HUES6 (cell line): Measurements from ENCODE around the gene NHERF2.

ENCODE experiments used
- H3K27ac ChIP-seq: 2 replicates; pipeline ENCODE4 v1.7.0; 2013; ENCODE audit warnings: low read depth, mild to moderate bottlenecking, low read length, inconsistent platforms
- H3K27me3 ChIP-seq: 2 replicates; pipeline ENCODE4 v1.6.1; 2013; ENCODE audit warnings: low read length; ENCODE audit not compliant: control insufficient read depth, insufficient read depth
- H3K36me3 ChIP-seq: 2 replicates; pipeline ENCODE4 v1.6.1; 2013; ENCODE audit warnings: low read length; ENCODE audit not compliant: control insufficient read depth, insufficient read depth
- H3K4me1 ChIP-seq: 2 replicates; pipeline ENCODE4 v1.6.1; 2013; ENCODE audit warnings: low read length; ENCODE audit not compliant: control insufficient read depth, insufficient read depth
- H3K4me3 ChIP-seq: 2 replicates; pipeline ENCODE4 v1.5.1; 2013; ENCODE audit warnings: low read depth, low read length
- H3K9ac ChIP-seq: one replicate; pipeline ENCODE4 v1.6.1; 2013; ENCODE audit warnings: mild to moderate bottlenecking, low read length
- H3K9me3 ChIP-seq: 2 replicates; pipeline ENCODE4 v1.6.1; 2013; ENCODE audit warnings: low read depth, low read length; ENCODE audit not compliant: control insufficient read depth, insufficient read depth

NHERF2 gene

DNA sequence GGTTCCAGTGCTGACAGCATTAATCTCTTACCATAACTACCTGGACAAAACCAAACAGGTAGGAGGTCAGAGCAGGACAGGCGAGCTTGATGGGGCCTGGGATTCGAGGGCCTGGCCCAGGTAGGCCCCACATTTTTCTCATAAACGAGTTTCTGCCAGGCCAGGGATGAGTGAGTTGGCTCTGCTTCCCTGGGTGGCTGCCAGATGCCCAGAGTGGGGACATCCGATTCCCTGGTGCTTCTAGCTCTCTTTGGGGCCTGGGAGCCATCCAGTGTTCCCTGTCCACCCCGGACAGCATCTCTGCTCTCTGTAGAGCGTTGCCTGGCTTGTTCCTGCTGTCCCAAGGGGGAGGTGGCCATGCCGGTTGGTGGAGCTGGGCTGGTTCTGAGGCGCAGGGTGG is 46.2 kb downstream of the NHERF2 start:
- H3K4me1 ChIP-seq = no peaks in the 10 kb centered on the region
- H3K27me3 ChIP-seq = no peaks in the 10 kb centered on the region
- H3K9ac ChIP-seq = no peak overlapping the region
- H3K9me3 ChIP-seq = no peaks in the 10 kb centered on the region
- H3K4me3 ChIP-seq = no peak overlapping the region
- no peak overlapping the region for H3K27ac ChIP-seq
- peaks cover 66% of the 10 kb centered on the region for H3K36me3 ChIP-seq

DNA sequence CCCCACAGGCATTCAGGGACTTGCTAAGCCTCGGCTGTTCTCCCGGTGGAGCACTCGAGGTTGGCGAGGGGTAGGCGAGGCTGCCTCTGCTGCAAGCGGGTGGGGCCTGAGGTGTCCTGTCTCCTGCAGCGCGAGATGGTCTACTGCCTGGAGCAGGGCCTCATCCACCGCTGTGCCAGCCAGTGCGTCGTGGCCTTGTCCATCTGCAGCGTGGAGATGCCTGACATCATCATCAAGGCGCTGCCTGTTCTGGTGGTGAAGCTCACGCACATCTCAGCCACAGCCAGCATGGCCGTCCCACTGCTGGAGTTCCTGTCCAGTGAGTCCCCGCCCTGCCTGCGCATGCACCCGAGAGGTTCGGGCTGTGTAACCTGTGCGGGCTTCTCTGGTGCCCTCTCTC is 47.4 kb downstream of the NHERF2 start:
- Histone ChIP-seq H3K27ac (no peak overlapping the region), H3K27me3 (no peaks in the 10 kb centered on the region), H3K4me1 (no peaks in the 10 kb centered on the region), H3K4me3 (no peak overlapping the region), H3K9me3 (no peaks in the 10 kb centered on the region), H3K9ac (no peak overlapping the region), H3K36me3 (peaks cover 68% of the 10 kb centered on the region)

DNA sequence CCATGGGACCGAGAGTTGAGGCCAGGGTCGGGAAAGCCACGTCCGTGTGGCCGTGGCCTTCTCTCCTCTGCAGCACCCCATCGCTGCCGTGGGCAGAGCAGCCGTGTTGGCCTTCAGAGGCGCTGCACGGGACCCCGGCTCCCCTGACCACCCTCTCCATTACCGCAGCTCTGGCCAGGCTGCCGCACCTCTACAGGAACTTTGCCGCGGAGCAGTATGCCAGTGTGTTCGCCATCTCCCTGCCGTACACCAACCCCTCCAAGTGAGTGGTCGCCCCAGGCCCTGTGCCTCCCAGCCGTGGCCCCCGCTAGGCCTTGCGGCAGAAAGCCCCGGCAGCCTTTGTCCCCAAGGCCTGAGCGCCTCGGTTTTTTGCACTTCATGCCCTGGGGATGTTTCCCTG is 48.9 kb downstream of the NHERF2 start:
- H3K36me3 ChIP-seq = peaks cover 73% of the 10 kb centered on the region

DNA sequence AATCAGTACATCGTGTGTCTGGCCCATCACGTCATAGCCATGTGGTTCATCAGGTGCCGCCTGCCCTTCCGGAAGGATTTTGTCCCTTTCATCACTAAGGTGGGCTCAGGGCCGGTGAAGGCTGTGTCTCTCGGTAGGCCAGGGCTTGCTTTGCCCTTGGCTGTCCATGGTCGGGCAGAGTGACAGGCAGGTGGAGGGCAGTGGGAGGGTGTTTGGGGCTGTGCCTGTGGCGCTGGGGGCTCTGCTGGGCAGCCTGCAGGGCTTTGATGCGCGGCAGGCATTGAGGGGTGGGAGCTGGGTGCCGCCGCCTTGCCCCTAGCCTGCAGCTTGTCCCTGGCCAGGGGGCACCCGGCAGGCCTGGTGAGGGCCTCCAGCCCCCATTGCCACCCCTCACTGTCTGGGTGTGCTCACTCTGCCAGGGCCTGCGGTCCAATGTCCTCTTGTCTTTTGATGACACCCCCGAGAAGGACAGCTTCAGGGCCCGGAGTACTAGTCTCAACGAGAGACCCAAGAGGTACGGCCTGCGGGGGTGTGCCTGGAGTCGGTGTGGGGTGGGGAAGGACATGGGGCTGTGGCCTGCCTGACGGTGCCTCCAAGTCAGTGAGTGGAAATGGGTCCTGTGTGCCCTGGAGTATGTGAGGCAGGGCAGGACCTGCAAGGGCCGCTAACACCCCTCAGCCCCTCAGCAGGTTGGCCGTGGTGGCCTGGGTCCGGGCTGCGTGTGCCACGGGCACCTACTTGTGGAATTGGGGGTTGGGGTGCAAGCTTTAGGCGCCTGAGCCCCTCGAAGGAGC is 49.6 kb downstream of the NHERF2 start:
- H3K4me3 ChIP-seq = no peak overlapping the region
- H3K9ac ChIP-seq = no peak overlapping the region
- no peak overlapping the region for H3K27ac ChIP-seq
- no peaks in the 10 kb centered on the region for H3K4me1 ChIP-seq
- peaks cover 77% of the 10 kb centered on the region for H3K36me3 ChIP-seq
- H3K9me3 ChIP-seq = no peaks in the 10 kb centered on the region
- no peaks in the 10 kb centered on the region for H3K27me3 ChIP-seq

More for the DNA sequence above, 48.9 kb downstream of the NHERF2 start:
- Histone ChIP-seq H3K9me3 (no peaks in the 10 kb centered on the region), H3K4me1 (no peaks in the 10 kb centered on the region), H3K4me3 (no peak overlapping the region), H3K27ac (no peak overlapping the region), H3K27me3 (no peaks in the 10 kb centered on the region), H3K9ac (no peak overlapping the region)

DNA sequence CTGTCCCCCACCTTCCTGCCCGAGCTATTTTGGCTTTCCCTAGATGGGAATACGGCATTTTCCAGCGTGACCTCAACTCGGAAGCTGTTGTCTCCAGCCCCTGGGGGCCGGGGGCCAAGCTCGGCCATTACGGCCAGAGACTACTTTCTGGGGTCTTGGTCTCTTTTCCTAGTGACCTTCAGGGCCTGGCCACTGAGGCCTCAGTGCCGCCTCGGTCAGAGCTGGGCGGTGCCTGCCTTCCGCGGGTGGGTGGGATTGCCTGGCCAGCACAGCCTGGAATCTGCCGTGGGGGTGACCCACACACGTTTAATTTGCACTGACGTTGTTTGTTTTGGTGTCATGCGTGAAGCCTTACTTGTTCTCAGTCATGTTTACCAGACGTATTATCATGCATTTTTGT is 50.3 kb downstream of the NHERF2 start:
- H3K27me3 ChIP-seq = no peaks in the 10 kb centered on the region
- no peak overlapping the region for H3K27ac ChIP-seq
- no peak overlapping the region for H3K9ac ChIP-seq
- H3K4me3 ChIP-seq = no peak overlapping the region
- H3K4me1 ChIP-seq = no peaks in the 10 kb centered on the region
- H3K9me3 ChIP-seq = no peaks in the 10 kb centered on the region
- peaks cover 76% of the 10 kb centered on the region for H3K36me3 ChIP-seq

DNA sequence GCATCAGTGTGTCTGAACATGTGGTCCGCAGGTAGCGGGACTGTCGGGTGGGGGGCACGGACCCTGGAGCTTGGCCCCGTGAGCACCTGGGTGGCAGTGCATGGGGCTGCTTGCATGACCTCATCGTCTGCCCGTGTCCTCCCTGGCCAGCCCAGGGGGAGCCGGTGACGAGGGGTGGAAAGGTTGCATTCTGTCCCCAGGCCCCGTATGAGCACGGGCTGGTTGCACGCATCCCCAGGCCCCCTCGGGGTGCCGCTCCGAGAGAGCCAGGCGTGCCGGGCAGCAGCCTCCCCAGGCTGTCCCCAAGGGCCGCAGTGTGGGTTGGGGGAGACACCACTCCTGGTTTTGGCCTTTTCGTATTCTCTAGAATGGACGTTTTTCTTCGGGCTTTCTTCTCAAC is 51.0 kb downstream of the NHERF2 start:
- H3K4me1 ChIP-seq = no peaks in the 10 kb centered on the region
- H3K36me3 ChIP-seq = peaks cover 76% of the 10 kb centered on the region
- H3K9me3 ChIP-seq = no peaks in the 10 kb centered on the region
- no peak overlapping the region for H3K4me3 ChIP-seq
- H3K9ac ChIP-seq = no peak overlapping the region
- H3K27me3 ChIP-seq = no peaks in the 10 kb centered on the region
- H3K27ac ChIP-seq = no peak overlapping the region

DNA sequence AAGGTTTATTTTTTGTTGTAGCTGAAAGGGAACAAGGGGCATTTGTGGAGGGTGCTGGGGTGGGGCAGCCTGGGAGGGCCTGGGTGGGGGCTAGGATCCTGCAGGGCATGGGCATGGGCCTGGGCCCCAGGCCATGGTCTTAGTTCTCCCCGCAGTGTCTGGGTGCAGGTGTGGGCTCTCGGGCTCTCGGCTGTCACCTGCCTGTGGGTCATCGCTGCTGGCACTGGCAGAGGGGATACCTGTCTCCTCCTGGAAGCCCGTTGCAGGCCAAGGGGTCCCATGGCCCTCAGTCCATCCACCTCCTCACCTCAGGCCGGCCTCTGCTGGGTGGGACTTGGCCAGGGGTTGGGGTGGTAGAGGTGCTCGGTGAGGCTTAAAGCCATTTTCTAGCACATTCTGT is 51.4 kb downstream of the NHERF2 start:
- H3K36me3 ChIP-seq = peaks cover 76% of the 10 kb centered on the region
- H3K27ac ChIP-seq = no peak overlapping the region
- no peaks in the 10 kb centered on the region for H3K9me3 ChIP-seq
- H3K27me3 ChIP-seq = no peaks in the 10 kb centered on the region
- H3K9ac ChIP-seq = no peak overlapping the region
- no peaks in the 10 kb centered on the region for H3K4me1 ChIP-seq
- H3K4me3 ChIP-seq = no peak overlapping the region

DNA sequence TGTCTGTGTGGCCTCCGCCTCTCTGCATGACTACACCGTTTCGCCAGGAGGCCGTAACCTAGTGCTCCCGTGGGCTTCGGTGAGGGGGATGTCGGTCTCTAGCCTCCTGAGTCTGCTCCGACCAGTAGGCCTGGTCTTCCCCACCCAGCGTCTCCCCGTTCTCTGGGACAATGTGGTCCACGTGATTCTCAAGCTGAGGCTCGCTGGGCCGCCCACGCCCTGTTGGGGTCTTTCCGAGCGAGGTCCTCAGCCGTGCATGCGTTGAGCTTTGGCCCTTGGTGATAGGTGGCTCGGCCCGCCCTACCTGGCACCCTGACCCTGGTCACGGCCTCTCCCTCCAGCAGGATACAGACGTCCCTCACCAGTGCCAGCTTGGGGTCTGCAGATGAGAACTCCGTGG is 52.0 kb downstream of the NHERF2 start:
- H3K36me3 ChIP-seq = peaks cover 76% of the 10 kb centered on the region
- no peaks in the 10 kb centered on the region for H3K4me1 ChIP-seq
- no peak overlapping the region for H3K4me3 ChIP-seq
- H3K9ac ChIP-seq = no peak overlapping the region
- H3K27ac ChIP-seq = peak overlapping the region; percentile 53; the same call in 1 of the 2 replicates
- no peaks in the 10 kb centered on the region for H3K9me3 ChIP-seq
- no peaks in the 10 kb centered on the region for H3K27me3 ChIP-seq

DNA sequence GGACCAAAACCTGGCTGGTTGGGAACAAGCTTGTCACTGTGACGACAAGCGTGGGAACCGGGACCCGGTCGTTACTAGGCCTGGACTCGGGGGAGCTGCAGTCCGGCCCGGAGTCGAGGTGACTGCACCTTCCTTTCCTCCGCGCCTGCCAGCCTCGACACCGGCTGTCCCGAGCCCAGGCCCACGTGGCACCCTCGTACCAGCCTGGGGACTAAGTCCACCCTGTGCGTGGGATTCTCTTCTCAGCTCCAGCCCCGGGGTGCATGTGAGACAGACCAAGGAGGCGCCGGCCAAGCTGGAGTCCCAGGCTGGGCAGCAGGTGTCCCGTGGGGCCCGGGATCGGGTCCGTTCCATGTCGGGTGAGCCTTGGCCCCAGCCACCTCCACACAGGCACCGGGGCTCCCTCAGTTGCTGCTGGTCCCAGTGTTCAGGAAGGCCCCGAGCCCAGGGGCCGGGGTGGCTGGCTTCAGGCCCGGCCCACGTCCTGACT is 52.7 kb downstream of the NHERF2 start:
- peaks cover 76% of the 10 kb centered on the region for H3K36me3 ChIP-seq
- H3K9ac ChIP-seq = no peak overlapping the region

DNA sequence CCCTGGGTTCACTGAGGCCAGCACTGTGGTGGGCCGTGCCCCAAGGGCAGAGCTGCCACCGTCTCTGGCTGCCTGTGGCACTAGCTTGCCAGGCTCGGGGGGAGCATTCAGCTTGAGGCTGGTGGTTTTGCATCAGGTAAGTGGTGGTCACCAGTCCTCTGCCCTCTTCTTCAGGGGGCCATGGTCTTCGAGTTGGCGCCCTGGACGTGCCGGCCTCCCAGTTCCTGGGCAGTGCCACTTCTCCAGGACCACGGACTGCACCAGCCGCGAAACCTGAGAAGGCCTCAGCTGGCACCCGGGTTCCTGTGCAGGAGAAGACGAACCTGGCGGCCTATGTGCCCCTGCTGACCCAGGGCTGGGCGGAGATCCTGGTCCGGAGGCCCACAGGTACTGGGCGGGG is 53.3 kb downstream of the NHERF2 start:
- Histone ChIP-seq H3K36me3 (peaks cover 78% of the 10 kb centered on the region), H3K9ac (no peak overlapping the region), H3K27me3 (no peaks in the 10 kb centered on the region), H3K4me1 (no peaks in the 10 kb centered on the region), H3K9me3 (no peaks in the 10 kb centered on the region), H3K27ac (no peak overlapping the region), H3K4me3 (no peak overlapping the region)

More for the DNA sequence above, 52.7 kb downstream of the NHERF2 start:
- Histone ChIP-seq H3K4me3 (no peak overlapping the region), H3K9me3 (no peaks in the 10 kb centered on the region), H3K27ac (peak overlapping the region; percentile 53; the same call in 1 of the 2 replicates), H3K27me3 (no peaks in the 10 kb centered on the region), H3K4me1 (no peaks in the 10 kb centered on the region)

DNA sequence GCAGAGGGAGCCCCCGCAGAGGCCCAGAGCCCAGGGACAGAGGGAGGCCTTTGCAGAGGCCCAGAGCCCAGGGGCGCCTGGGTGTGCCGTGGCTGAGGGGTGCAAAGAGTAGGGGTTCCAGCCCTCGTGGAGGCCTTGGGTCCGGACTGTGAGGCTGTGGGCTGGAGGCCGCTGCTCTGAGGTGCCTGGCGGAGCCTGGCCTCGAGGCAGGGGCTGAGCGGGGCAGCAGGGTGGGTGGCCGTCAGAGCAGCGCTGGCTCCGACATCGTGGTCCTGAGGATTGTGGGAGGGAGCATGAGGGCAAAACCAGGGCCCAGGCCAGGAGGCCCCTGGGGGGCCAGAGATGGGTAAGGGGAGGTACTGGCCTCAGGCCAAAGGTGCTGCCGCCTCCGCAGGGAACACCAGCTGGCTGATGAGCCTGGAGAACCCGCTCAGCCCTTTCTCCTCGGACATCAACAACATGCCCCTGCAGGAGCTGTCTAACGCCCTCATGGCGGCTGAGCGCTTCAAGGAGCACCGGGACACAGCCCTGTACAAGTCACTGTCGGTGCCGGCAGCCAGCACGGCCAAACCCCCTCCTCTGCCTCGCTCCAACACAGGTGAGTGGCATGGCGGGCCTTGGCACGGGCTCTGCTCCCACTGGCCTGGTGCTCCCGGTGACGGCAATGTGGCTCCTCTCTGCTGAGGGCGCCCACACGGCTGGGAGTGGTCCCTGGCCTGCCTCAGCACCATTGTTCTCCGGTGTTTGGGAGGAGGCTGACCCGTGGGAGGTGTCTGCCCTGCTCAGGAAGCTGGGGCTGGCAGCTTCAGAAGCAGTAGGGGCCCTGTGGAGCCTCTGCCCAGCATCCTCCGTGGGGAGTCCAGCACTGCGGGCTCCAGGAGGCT is 54.7 kb downstream of the NHERF2 start:
- no peaks in the 10 kb centered on the region for H3K4me1 ChIP-seq
- H3K9ac ChIP-seq = no peak overlapping the region
- peaks cover 78% of the 10 kb centered on the region for H3K36me3 ChIP-seq
- no peaks in the 10 kb centered on the region for H3K27me3 ChIP-seq
- H3K27ac ChIP-seq = no peak overlapping the region
- H3K4me3 ChIP-seq = no peak overlapping the region
- no peaks in the 10 kb centered on the region for H3K9me3 ChIP-seq
